GDM1 (cell line): ENCODE results near the gene SERPINE1.

Source experiments
- DNase-seq: peaks from one replicate; lab custom pipeline; 2025; lab: John Stamatoyannopoulos, UW

The SERPINE1 gene

GRCh38 chr7:101170617-101171441 lies 43.9 kb downstream of the SERPINE1 start:
- DNase-seq: no peak

- DNase-seq: no peak
Measured at GRCh38 chr7:101171442-101171837, 44.5 kb downstream of the SERPINE1 start.

GRCh38 chr7:101172005-101172853 lies 45.3 kb downstream of the SERPINE1 start:
- no peak for DNase-seq

GRCh38 chr7:101172854-101173751 lies 46.2 kb downstream of the SERPINE1 start:
- no peak for DNase-seq

- DNase-seq: no peak
Measured at GRCh38 chr7:101173752-101174244, 46.9 kb downstream of the SERPINE1 start.

GRCh38 chr7:101174322-101174854 lies 47.5 kb downstream of the SERPINE1 start:
- DNase-seq: no peak

GRCh38 chr7:101175664-101176063 lies 48.8 kb downstream of the SERPINE1 start:
- DNase-seq: no peak

GRCh38 chr7:101177644-101178043 lies 50.7 kb downstream of the SERPINE1 start:
- DNase-seq: no peak

GRCh38 chr7:101179117-101179516 lies 52.2 kb downstream of the SERPINE1 start:
- DNase-seq: no peak

GRCh38 chr7:101179713-101180112 lies 52.8 kb downstream of the SERPINE1 start:
- DNase-seq: no peak

- DNase-seq: no peak
Measured at GRCh38 chr7:101180130-101180755, 53.3 kb downstream of the SERPINE1 start, which contains the start of gene NAT16. Gene NAT16 (minus strand): TSS chr7:101180293. CDS start chr7:101174807, 5,486 bp downstream.

GRCh38 chr7:101185258-101185839 lies 58.4 kb downstream of the SERPINE1 start:
- DNase-seq: no peak

- no peak for DNase-seq
Measured at GRCh38 chr7:101186194-101186593, 59.3 kb downstream of the SERPINE1 start.

- no peak for DNase-seq
Measured at GRCh38 chr7:101186844-101187428, 60.0 kb downstream of the SERPINE1 start.
